HG02938 (cell line): ENCODE results near the gene HSD11B2.

Experiments used
- ATAC-seq: cut with Tn5 transposase; IDR thresholded peaks from one replicate; pipeline ENCODE4 v1.9.1; 2021; ENCODE audit warnings: mild to moderate bottlenecking, moderate library complexity; ENCODE audit not compliant: unreplicated experiment

Gene HSD11B2

GRCh38 chr16:67448580-67448979 is 17.7 kb downstream of the HSD11B2 start:
- ATAC-seq: no peak

GRCh38 chr16:67449336-67449735 is 18.4 kb downstream of the HSD11B2 start:
- ATAC-seq: no peak

DNA sequence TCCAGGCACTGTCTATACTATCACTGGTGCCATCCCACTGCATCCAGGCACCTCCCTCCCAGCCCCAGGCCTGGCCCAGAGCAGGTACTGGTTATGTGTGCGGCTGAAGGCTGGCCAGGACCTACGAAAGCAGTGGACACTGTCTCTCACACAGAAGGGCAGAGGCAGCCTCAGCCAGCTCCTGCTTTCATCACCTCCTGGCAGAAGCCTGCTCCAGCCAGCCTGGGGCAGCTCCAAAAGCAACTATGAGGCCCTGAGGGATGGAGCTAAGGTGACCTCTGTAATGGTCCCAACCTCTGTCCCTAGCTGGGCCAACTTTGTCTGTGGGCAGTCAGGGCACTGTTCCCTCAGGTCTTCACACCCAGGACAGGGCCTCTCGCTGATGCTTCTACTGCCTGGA is 18.8 kb downstream of the HSD11B2 start:
- no peak for ATAC-seq

DNA sequence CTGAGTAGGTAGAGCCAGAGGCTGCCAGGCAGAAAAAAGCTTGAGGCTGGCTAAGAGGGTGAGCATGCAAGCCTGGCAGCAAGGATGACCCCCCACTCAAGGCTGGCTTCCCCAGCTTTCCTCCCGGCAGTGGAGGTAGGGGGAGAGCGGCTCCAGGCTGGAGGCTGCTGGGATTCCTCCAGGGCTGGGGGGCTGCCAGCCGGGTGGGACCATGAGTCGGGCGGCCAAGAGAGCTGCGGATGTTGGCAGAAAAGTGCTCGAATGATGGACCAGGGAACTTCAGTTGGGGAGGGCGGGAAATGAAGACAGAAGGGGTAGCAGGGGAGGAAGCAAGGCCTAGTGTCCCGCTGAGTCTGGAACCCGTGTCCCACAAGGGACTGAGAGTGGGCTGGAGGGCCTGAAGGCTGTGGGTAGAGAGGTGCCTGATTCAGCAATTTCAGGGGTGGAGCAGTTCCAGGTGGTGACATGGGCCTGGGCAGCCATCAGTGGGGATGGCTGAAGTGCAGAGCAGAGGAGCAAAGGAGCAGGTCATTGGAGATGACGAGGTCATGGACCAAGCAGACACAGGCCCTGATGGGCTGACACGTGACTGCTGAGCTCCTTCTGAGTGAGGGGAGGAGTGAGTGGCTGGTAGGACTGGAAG is 20.3 kb downstream of the HSD11B2 start:
- ATAC-seq: no peak

DNA sequence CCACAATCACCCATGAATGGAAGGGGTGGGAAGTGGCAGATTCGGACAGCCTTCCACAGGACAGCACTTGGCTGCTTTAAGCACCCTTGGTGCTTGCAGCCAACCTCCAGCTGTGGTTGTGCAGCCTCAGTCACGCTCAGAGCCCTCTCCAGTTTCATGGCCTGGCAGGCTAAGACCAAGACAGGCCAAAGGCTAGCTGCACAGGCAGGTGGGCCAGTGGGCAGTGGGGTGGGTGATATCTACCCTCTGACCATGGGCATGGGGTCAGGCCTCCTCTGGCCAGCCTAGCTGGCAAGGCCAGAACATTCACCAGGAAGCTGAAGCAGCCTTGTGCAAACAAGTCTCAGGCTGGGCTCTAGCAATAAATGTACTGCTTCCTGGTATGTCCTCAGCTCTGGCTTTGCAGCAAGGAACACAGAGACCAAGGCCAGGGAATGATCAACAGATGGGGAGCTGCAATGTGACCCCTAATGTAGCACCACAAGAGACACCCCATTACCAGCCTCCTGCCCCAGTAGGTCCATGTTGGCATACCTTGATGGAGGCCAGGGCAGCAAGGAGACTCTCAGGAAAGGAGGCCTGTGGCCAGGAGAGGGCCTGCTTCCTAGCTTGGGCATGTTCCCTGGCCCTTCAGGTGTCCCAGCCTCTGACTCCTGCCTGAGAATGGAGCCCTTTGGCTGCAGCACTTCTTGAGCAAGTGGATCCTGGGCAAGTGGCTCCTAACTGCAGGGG is 20.9 kb downstream of the HSD11B2 start:
- ATAC-seq: no peak

- no peak for ATAC-seq
Observed at GRCh38 chr16:67454104-67454503, 23.2 kb downstream of the HSD11B2 start.

GRCh38 chr16:67454852-67455251 is 23.9 kb downstream of the HSD11B2 start:
- no peak for ATAC-seq

- no peak for ATAC-seq
Observed at GRCh38 chr16:67456391-67457081, 25.6 kb downstream of the HSD11B2 start.

- no peak for ATAC-seq
Observed at GRCh38 chr16:67457611-67458010, 26.7 kb downstream of the HSD11B2 start.

DNA sequence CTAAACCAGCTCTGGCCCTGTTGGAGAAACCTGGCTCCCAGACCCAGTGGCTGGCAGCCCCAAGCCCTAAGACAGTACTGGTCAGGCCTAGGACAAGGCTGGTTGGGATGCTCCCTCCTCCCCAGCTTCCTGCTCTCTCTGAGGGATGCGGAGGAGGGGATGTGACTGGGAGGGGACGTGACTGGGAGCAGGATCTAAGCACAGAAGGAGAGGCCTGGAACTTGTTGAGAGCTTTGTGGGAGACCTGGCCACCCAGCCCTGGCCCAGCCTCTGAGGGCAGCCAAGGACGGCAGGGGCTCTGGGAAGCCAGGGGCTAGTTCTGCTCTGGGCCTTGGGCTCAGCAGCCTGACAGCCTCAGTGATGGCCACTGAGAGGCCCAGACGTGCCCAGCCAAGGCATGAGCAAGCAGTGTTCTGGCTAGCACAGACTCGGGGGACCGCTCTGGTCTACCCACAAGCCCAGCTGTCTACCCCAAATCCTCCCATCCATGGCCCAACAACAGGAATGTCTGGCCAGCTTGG is 27.3 kb downstream of the HSD11B2 start:
- ATAC-seq: no peak

DNA sequence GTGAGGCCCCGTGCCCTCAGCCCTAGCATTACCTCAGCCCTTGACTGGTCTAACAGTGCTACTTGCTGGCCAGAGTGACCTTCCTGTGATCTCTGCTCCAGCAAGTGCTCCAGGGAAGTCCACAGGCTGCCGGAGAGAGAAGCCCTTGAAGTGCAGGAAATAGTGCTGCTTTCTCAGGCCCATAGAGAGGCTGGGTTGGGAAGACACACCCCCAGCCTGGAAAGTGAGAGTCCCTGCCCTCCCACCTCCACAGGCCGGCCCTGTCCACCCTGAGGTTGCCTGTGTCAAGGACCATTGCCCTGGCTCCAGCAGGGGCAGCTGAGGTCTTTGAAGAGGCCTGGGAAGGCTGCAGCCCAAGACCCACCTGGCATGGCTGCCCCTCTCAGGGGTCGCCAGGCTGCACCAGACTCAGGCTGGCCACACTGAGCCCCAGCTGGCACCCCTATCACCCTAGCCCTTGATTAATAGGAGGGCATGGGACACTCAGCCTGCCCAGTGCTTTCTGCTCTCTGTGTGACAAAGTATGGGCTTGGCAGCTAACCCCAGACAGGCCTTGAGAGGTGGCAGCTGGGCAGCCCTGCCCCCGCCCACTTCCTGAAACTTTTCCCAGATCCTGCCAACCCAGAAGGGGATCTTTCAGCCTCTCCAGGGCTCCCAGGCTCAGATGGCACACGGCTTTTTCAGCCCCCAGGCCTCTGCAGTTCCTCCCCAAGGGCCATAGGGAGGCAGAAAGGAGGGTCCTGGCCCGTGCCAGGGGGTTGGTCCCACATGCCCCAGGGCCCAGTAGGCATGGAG is 28.3 kb downstream of the HSD11B2 start:
- ATAC-seq: no peak

DNA sequence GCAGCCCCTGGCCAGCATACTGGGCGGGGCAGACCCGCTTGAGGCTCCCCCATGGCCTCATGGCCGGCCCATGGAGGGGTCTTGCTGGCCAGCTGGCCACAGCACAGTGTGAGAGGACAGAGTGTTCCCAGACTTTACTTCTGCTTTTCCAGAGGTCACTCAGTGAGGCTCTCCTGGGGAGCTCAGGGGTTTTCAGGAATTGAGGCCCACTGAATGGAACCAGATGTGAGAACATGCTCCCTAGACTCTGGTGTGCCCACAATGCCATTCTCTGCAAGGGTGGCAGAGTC is 28.9 kb downstream of the HSD11B2 start:
- ATAC-seq: no peak

- no peak for ATAC-seq
Observed at GRCh38 chr16:67460168-67460567, 29.2 kb downstream of the HSD11B2 start.

DNA sequence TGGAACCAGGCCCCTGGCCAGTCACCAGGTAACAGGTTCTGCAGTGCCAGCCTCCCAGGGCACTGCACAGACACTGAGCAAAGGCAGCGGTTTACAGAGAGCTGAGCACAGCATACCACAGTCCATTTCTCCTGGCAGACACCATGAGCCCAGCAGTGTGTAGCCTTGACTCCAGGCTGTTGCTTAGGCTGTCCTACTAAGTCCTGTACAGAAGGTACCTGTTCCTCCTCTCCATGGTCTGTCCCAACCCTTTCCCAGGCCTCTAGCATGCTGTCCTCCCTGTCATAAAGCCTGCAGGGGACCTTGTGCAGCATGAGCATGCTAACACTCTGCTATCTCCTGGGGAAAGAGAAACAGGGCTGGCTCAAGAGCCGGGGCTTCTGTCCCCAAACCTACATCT is 30.0 kb downstream of the HSD11B2 start:
- no peak for ATAC-seq

DNA sequence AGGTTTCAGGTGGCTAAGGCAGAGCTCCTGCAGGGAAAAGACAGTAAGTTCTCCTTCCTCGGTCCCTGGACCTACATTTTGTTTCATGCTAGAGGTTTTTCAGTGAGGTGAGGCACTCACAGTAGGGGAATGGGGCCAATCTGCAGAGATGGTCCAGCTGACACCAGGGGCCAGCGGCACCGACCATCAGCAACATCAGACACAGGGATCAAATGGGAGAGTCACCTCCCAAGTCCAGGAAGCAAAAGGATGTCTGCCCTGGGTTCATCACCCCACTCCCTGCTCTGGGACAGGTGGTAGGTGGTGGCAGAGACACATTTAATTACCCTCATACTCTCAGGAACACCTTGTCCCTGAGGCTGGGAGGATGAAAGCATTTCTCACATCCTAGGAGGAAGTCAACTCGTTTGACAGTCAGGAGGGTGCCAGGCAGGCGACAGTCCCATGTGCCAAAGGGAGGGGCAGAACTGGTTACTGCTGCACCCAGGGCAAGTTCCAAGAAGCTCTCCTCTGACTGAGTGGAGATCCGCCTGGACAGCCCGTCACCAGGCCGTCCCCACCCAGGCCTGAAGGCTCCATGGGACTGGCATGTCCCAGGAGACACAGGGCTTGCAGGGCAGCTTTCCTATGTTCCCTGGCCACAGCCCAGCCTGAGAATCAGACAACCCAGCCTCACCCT is 30.8 kb downstream of the HSD11B2 start:
- no peak for ATAC-seq

DNA sequence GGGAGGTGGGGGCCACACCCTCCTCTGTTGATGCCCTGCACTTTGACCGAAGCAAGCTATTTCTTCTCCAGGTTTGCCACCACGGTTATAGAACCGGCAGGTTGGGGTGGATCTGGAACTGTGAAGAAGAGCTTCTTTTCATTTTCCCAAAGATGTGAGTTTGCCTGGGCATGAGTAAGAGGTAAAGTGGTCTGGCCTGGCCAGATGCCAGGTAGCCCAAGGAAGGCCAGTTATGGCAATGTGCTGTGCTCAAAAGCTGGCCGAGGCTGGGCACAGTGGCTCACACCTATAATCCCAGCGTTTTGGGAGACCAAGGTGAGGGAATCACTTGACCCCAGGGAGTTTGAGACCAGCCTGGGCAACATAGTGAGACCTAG is 31.3 kb downstream of the HSD11B2 start:
- ATAC-seq: no peak

DNA sequence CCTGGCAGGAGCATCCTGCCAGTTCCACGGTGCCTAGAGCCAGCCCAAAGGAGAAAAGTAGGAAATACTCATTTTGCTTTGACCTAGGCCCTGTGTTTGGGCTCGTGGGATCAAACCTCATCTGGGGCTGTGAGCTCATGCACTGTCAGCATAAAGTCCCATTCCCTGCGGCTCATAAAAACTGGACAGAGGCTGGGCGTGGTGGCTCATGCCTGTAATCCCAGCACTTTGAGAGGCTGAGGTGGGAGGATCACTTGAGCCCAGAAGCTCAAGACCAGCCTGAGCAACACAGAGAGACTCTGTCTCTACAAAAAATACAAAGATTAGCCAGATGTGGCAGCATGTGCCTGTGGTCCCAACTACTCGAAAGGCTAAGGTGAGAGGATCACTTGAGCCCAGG is 32.1 kb downstream of the HSD11B2 start:
- no peak for ATAC-seq

DNA sequence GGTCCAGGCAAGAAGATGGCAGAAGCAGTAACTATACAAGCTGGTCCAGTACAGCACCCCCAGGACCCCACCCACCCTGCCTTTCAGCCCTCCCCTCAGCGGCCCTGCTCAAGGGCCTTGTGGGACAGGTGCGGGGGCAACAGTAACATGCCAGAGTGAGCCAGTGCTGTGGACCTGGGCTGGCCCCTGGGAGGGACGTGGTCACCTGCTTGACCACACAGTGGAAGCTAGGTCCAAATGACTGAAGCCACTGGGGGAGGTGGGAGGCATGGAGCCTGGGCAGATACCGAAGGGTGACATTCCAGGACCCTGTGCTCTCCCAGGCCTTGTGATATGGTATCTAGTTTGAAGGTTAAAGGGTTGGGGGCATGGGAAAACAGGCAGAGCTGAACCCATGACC is 32.8 kb downstream of the HSD11B2 start:
- ATAC-seq: no peak

GRCh38 chr16:67464565-67464964 is 33.6 kb downstream of the HSD11B2 start:
- no peak for ATAC-seq

DNA sequence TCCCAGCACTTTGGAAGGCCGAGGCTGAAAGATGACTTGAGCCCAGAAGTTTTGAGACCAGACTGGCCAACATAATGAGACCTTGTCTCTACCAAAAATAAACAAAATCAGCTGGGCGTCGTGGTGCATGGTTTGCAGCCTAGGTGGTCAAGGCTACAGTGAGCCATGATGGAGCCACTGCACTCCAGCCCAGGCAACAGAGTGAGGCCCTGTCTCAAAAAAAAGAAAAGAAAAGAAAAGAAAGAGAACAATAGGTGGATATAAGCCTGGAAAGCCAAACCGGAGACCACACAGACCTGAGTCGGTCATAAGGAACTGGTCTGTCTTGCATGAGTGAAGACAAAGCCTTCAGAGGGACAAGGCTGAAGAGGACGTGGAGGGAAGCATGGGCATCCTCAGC is 35.7 kb downstream of the HSD11B2 start:
- no peak for ATAC-seq

- no peak for ATAC-seq
Observed at GRCh38 chr16:67468731-67469130, 37.8 kb downstream of the HSD11B2 start.
